Skeletal muscle tissue (tissue), 4 donors: ENCODE measurements around the gene FBXW8. TPM values are rescaled to one million over a fixed set of nuclear protein-coding genes. Genes with fewer than 3 reads are reported as not detected.

ENCODE experiments used
- H3K27ac ChIP-seq: one replicate; pipeline ENCODE4 v1.7.0; 2013; ENCODE audit warnings: mild to moderate bottlenecking, low read depth, low read length, inconsistent platforms
- H3K27me3 ChIP-seq, 3 donors: one replicate each; pipeline ENCODE4 v1.7.0; 2013; ENCODE audit warnings: low read length in 3 of 3; ENCODE audit not compliant: control insufficient read depth in 3 of 3, insufficient read depth in 3 of 3
- H3K36me3 ChIP-seq, 3 donors: one replicate each; pipeline ENCODE4 v1.7.0; 2013; ENCODE audit warnings: low read length in 3 of 3; ENCODE audit not compliant: control insufficient read depth in 3 of 3, insufficient read depth in 3 of 3
- H3K4me1 ChIP-seq, 3 donors: one replicate each; pipeline ENCODE4 v1.7.0; 2013; ENCODE audit warnings: low read length in 3 of 3, mild to moderate bottlenecking in 3 of 3; ENCODE audit not compliant: control insufficient read depth in 3 of 3, insufficient read depth in 3 of 3
- H3K4me3 ChIP-seq, 3 donors: one replicate each; pipeline ENCODE4 v1.7.0; 2013; ENCODE audit warnings: low read length in 3 of 3
- H3K9ac ChIP-seq, 3 donors: one replicate each; pipeline ENCODE4 v1.7.0; 2013; ENCODE audit warnings: low read length in 3 of 3, mild to moderate bottlenecking in 3 of 3, moderate library complexity in 2 of 3, low read depth in 1 of 3
- H3K9me3 ChIP-seq, 3 donors: one replicate each; pipeline ENCODE4 v1.7.0; 2013; ENCODE audit warnings: low read length in 3 of 3; ENCODE audit not compliant: control insufficient read depth in 3 of 3
- total RNA-seq: library from RNA; depleted of rRNA; stranded (reverse); fragments of >200 nt; gene quantifications from one replicate; pipeline ENCODE4 v1.2.3, GENCODE V29; 2014
- donor health status: Osteomylitis.

Gene FBXW8
- total RNA-seq, 1 donor from 2014 or later, result 8.9 TPM

DNA sequence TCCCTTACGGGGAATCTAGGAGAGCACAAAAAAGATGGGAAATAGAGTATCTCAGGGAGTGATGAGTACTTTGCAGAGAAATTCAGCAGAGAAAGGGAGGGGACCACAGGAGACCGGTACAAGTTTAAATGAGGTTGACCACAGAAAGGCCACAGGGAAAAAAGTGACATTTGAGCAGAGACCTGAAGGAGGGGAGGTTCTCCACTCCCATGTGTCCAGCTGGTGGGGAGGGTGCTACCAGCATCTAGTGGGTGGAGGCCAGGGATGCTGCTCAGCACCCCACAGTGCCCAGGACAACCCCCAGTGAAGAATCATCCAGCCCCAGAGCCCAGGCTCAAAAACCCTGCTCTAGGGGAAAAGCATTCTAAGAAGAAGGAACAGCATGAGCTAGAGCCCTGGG lies 153.8 kb downstream of the FBXW8 start:
- Histone ChIP-seq H3K4me3 (no peak overlapping the region), H3K27ac (no peak overlapping the region), H3K9ac (no peak overlapping the region), H3K36me3 (no peaks in the 10 kb centered on the region), H3K4me1 (peaks cover 0 to 10% (median 2%) of the 10 kb centered on the region in 3 donors), H3K27me3 (peaks cover 6 to 23% (median 11%) of the 10 kb centered on the region in 3 donors), H3K9me3 (no peaks in the 10 kb centered on the region)

DNA sequence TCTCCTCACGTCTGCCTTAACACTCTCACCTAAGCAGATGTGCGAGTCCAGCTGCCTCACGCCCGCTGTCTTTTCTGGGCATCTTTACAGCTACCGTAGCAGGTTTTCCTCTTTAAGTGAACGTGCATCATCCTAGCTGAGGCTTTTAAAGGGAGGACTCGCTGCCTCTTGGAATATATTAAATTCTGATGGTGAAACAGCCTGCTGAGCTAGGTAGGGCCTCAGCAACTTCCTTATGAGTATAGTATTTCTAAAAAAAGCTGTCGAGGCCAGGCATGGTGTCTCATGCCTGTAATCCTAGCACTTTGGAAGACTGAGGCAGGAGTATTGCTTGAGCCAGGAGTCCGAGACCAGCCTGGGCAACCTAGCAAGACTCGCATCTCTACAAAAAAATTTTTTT lies 156.3 kb downstream of the FBXW8 start:
- Histone ChIP-seq H3K27me3 (peaks cover 0 to 6% (median 2%) of the 10 kb centered on the region in 3 donors), H3K27ac (no peak overlapping the region), H3K4me3 (no peak overlapping the region), H3K36me3 (no peaks in the 10 kb centered on the region), H3K4me1 (peaks cover 0 to 7% (median 5%) of the 10 kb centered on the region in 3 donors), H3K9ac (no peak overlapping the region), H3K9me3 (no peaks in the 10 kb centered on the region)

DNA sequence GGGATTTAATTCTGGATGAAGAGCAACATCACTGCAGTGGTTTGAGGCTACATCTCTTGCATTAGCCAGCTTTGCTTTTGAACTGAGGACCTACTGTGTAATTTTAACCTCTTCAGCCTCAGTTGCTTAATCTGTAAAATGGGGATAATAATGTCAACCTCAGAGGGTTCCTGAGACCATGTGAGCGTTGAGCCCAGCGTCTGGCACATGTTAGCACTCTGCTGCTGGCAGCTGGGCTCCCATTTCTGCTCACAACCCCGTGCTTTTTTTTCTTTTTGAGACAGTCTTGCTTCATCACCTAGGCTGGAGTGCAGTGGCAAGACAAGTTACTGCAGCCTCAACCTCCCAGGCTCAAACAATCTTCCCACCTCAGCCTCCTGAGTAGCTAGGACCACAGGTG lies 156.9 kb downstream of the FBXW8 start:
- no peaks in the 10 kb centered on the region for H3K9me3 ChIP-seq
- no peak overlapping the region for H3K27ac ChIP-seq
- H3K36me3 ChIP-seq, result no peaks in the 10 kb centered on the region
- peaks cover 0 to 7% (median 4%) of the 10 kb centered on the region in 3 donors for H3K4me1 ChIP-seq
- H3K9ac ChIP-seq, result no peak overlapping the region
- H3K27me3 ChIP-seq, result peaks cover 0 to 6% (median 2%) of the 10 kb centered on the region in 3 donors
- H3K4me3 ChIP-seq, result no peak overlapping the region

DNA sequence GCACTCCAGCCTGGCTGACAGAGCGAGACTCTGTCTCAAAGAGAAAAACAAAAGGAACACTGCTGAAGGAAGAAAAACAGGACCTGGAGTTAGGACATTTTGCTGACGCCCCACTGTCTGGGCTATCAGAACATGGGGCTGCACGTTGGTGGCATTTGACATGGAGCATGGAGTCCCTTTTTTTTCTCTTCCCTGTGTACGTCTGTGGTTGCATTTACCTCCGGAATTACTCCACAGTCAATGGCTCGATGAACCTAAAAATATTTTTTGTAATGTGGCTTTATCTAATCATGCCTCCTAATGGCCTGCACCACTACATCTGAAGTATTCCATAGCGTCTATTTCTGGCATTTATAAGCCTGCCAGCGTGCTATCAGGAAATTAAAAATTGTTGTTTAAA lies 157.7 kb downstream of the FBXW8 start:
- H3K4me1 ChIP-seq, result peaks cover 0 to 7% (median 0%) of the 10 kb centered on the region in 3 donors
- H3K36me3 ChIP-seq, result no peaks in the 10 kb centered on the region
- peaks cover 0 to 6% (median 2%) of the 10 kb centered on the region in 3 donors for H3K27me3 ChIP-seq
- no peak overlapping the region for H3K4me3 ChIP-seq
- no peak overlapping the region for H3K9ac ChIP-seq
- no peak overlapping the region for H3K27ac ChIP-seq
- no peaks in the 10 kb centered on the region for H3K9me3 ChIP-seq

DNA sequence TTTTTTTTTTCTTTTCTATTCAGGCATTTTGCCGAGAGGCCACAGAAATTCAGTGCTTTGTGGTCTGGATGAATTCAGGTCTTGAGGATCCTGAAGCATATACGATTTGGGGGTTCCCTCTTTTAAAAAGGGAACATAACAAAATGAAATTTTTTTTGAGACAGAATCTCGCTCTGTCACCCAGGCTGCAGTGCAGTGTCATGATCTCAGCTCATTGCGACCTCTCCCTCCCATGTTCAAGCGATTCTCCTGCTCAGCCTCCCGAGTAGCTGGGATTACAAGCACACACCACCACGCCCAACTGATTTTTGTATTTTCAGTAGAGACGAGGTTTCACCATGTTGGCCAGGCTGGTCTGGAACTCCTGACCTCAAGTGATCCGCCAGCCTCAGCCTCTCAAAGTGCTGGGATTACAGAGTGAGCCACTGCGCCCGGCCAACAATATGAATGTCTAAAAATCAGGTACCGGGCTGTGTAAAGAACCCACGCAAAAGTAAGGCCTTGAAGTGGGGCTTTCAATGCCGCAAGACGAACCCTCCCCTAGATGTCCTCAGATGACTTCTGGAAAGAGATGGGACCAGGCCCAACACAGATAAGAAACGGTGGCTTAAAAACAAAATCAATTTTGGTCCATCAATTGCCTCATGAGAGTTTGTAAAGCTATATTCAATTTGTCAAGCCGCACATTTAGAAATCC lies 158.5 kb downstream of the FBXW8 start:
- Histone ChIP-seq H3K4me3 (no peak overlapping the region), H3K4me1 (peaks cover 0 to 5% (median 0%) of the 10 kb centered on the region in 3 donors), H3K9ac (no peak overlapping the region), H3K9me3 (no peaks in the 10 kb centered on the region), H3K36me3 (no peaks in the 10 kb centered on the region), H3K27me3 (peaks cover 0 to 3% (median 2%) of the 10 kb centered on the region in 3 donors), H3K27ac (no peak overlapping the region)

DNA sequence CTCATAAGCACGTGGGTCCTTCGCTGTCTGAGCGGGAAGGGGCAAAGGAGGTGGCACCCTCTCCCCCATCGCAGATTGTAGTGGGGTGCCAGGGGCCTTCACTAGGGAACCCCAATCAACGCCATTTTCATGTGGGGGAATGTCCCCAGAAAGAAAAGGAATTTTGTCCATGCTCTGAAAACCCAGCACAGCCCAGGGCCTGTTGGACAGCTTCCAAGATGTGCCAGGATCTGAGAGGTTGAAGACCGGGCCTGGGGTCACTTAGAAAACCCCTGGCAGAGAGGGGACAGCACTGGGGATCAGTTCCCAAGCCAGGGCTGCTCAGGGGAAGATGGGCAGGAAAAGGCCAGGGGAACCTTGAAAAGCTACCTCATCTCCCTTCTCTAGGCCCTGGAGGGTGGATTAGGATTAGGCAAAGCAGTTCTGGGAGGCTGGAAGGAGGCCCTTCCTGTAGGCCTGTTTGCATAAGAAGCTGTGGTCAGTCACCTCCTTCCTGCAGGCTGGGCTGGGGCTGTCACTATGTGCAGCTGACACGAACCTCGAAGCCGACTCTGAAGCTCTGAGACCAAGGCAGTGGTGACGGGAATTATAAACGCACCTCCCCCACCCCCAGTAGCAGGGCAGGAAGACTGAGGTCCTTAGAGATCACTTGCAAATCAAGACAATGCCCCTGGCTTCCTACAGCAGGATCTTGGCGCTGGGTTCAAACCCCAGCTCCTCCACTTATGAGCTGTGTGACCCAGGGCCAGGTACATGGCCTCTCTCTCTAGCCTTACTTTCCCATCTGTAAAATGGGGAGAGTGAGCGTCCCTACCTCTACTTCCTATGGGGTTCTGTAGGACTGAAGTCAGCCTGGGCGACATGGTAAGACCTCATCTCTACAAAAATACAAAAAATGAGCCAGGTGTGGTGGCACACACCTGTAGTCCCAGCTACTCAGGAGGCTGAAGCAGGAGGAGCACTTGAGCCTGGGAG lies 159.5 kb downstream of the FBXW8 start:
- H3K36me3 ChIP-seq, result no peaks in the 10 kb centered on the region
- no peaks in the 10 kb centered on the region for H3K9me3 ChIP-seq
- H3K4me3 ChIP-seq, result no peak overlapping the region
- peaks cover 0 to 3% (median 2%) of the 10 kb centered on the region in 3 donors for H3K27me3 ChIP-seq
- H3K27ac ChIP-seq, result no peak overlapping the region
- H3K4me1 ChIP-seq, result peaks cover 0 to 5% (median 0%) of the 10 kb centered on the region in 3 donors
- H3K9ac ChIP-seq, result peak overlapping the region in 1 of 3 donors; percentile 20

DNA sequence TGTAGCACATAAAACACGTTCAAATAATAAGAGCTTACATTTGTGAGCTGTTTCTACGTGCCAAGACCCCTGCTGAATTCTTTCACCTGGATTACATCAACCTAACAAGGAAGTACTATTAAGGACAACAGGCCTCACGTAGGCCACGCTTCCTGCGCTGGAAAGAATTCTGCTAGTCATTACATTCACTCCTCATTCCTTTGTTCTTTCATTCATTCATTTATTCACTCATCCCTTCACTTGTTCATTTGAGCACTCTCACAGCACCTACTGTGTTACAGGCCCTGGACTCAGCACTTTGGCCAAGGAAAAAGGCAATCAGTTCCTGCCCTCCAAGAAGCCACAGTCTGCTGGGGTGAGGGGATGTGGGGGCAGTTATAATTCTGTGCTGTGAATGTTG lies 160.3 kb downstream of the FBXW8 start:
- no peak overlapping the region for H3K9ac ChIP-seq
- peaks cover 0 to 4% (median 3%) of the 10 kb centered on the region in 3 donors for H3K27me3 ChIP-seq
- no peaks in the 10 kb centered on the region for H3K9me3 ChIP-seq
- H3K4me3 ChIP-seq, result no peak overlapping the region
- H3K27ac ChIP-seq, result no peak overlapping the region
- H3K4me1 ChIP-seq, result peaks cover 0 to 5% (median 0%) of the 10 kb centered on the region in 3 donors
- no peaks in the 10 kb centered on the region for H3K36me3 ChIP-seq

DNA sequence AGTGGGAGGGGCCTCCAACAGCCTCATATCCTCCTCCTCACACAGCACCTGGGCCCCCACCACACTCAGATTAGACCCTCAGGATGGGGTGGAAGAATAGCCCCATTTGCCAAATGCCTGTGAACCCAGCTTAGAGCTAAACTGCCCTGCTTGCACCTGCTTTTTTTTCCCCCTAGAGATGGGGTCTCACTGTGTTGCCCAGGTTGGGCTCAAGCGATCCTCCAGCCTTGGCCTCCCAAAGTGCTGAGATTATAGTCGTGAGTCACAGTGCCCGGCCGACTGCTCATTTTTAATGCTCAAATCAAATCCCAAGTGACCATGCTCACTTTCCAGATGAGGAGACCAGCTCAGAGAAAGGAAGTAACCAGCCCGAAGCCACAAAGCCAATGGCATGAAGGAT lies 161.4 kb downstream of the FBXW8 start:
- Histone ChIP-seq H3K27me3 (peaks cover 0 to 4% (median 0%) of the 10 kb centered on the region in 3 donors), H3K9ac (no peak overlapping the region), H3K36me3 (no peaks in the 10 kb centered on the region), H3K9me3 (no peaks in the 10 kb centered on the region), H3K4me3 (no peak overlapping the region), H3K4me1 (peaks cover 0 to 5% (median 0%) of the 10 kb centered on the region in 3 donors), H3K27ac (no peak overlapping the region)

DNA sequence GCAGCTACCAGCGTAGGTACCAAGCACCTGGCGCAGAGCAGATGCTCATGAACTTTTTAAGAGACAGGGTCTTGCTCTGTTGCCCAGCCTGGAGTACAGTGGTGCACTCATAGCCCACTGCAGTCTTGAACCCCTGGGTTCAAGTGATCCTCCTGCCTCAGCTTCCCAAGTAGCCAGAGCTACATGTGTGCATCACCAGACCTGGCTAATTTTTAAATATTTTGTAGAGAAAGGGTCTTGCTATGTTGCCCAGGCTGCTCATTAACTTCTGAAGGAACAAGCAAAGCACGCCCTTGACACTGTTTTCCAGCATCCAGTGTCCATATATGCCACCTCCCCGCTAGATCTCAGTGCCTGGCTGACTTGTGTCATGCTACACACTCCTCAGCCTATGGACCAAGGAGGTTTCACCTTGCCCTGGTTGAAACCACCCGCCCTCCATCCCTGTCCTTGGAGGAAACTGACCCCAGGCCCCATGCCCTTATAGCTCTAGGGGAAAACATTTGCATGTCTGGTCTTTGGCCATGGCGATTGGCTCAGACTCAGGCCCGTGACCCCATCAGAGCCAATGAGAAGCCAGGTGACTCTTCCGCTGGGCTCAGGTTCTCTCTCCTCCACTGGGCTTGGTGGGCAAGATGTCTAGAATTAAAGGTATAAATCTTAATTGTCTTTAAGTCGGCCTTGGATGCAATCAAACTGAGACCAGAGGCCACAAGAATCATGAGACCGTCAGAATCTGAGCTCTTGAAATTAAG lies 162.2 kb downstream of the FBXW8 start:
- no peaks in the 10 kb centered on the region for H3K36me3 ChIP-seq
- no peak overlapping the region for H3K4me3 ChIP-seq
- no peaks in the 10 kb centered on the region for H3K9me3 ChIP-seq
- H3K9ac ChIP-seq, result no peak overlapping the region
- peaks cover 0 to 5% (median 0%) of the 10 kb centered on the region in 3 donors for H3K4me1 ChIP-seq
- H3K27ac ChIP-seq, result peak overlapping the region; percentile 46
- H3K27me3 ChIP-seq, result peaks cover 0 to 2% (median 0%) of the 10 kb centered on the region in 3 donors
